ENCODE measurements around the gene TPBG.

TPBG gene

DNA sequence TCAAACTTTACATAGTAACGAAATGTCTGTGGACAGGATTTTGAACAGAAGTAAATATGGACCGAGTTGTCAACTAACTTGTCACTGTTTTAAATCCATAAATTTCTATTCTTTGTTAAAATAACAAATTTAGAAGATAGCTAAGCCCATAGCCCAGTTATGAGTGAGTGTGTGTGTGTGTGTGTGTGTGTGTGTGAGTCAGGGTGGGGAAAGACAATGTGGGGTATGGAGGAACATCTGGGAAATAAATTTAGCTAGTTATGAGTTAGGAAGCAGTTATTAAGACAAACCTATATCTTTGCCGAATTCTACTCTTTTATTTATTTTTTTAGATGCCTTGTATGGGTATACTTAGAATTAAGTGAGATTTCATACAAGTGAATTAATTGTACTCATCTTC is 9.0 kb downstream of the TPBG start:
- DNase-seq (ENCODE audit: insufficient read length, low spot score) (no peak), FAIRE-seq (no peak)
- TF ChIP-seq, protein P1, sequence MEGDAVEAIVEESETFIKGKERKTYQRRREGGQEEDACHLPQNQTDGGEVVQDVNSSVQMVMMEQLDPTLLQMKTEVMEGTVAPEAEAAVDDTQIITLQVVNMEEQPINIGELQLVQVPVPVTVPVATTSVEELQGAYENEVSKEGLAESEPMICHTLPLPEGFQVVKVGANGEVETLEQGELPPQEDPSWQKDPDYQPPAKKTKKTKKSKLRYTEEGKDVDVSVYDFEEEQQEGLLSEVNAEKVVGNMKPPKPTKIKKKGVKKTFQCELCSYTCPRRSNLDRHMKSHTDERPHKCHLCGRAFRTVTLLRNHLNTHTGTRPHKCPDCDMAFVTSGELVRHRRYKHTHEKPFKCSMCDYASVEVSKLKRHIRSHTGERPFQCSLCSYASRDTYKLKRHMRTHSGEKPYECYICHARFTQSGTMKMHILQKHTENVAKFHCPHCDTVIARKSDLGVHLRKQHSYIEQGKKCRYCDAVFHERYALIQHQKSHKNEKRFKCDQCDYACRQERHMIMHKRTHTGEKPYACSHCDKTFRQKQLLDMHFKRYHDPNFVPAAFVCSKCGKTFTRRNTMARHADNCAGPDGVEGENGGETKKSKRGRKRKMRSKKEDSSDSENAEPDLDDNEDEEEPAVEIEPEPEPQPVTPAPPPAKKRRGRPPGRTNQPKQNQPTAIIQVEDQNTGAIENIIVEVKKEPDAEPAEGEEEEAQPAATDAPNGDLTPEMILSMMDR (IDR thresholded peaks at IDR 0.05; ENCODE audit: insufficient read depth, missing control alignments) = no peak

DNA sequence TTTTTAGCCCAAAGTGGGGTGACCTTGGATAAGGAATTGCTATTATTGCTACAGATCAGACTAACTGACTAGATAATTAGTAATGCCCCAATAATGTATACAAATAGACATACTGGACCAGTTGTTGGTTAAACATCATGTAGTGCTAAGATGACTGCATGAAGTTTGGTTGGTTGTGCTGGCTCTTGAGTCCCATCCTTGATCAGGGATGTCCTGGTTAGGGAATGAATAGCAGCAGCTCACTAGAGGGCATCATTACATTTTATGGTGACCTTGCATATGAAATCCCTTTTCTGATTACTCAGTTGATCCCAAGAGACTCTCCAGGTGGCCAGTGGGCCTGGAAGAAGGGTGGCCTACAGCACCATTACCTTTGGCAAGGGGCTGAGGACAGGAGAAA is 10.9 kb downstream of the TPBG start:
- DNase-seq (ENCODE audit: insufficient read length, low spot score) (no peak), FAIRE-seq (no peak)
- TF ChIP-seq, protein P1 (IDR thresholded peaks at IDR 0.05; ENCODE audit: insufficient read depth, missing control alignments) = no peak

DNA sequence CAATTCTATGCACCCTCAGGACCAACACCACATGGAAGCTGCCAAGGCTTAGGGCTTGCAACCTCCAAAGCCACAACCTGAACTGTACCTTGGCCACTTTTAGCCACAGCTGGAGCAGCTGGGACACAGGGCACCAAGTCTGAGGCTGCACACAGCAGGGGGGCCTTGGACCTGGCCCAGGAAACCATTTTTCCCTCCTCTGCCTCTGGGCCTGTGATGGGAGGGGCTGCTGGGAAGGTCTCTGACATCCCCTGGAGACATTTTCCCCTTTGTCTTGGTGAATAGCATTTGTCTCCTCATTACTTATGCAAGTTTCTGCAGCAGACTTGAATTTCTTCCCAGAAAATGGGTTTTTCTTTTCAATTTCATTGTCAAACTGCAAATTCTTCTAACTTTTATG is 13.0 kb downstream of the TPBG start:
- DNase-seq (ENCODE audit: insufficient read length, low spot score) (no peak), FAIRE-seq (no peak)
- TF ChIP-seq, protein P1 (IDR thresholded peaks at IDR 0.05; ENCODE audit: insufficient read depth, missing control alignments) = no peak

DNA sequence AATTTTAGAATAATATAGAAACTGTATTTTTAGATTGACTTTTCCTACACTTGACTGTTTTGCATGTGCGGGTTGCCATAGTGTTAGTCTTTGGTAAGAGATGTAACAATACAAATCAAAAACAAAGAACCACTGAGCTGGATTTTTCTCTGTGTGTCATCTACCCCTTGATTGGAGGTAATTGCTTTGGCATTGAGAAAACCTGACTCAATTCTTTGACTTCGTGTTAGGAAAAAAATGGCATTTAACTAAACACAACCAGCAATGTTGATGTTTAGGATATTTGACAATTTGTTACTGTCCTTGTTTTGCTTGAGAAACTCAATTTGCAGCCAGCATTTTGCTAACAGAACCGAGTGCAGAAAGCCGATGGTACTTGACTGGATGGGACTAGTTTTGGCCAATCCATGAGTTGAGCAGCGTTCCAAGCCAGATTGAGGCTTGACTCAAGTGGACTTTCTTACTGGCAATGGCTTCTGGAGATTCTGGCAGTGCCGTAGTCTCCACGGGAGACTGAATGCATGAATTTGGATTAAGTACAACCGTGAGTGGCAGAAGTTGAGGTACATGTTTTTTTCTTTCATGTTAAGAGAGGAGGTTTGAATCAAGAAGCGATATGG is 17.1 kb downstream of the TPBG start:
- FAIRE-seq = no peak
- TF ChIP-seq, protein P1 (IDR thresholded peaks at IDR 0.05; ENCODE audit: insufficient read depth, missing control alignments) = no peak
- DNase-seq (ENCODE audit: insufficient read length, low spot score) = no peak

DNA sequence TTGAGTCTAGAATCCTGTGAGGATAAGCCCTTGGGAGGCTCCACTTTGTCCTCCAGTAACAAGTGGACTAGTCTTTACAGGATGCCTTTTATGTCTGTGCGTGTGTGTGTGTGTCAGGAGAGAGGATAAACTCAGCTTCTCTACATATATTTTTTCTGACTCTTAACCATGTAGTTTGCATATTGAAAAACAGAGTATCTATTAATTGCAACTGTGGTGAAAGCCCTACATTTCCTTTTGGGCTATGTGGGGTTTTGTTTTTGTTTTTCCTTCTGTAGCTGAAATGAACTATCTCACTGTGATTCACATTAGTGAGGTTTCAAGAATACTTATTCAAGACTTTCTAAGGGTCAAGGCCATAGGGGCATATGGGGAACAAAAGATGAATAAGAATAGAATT is 17.7 kb downstream of the TPBG start:
- no peak for FAIRE-seq
- no peak for DNase-seq (ENCODE audit: insufficient read length, low spot score)
- TF ChIP-seq, protein P1 (IDR thresholded peaks at IDR 0.05; ENCODE audit: insufficient read depth, missing control alignments) = no peak

DNA sequence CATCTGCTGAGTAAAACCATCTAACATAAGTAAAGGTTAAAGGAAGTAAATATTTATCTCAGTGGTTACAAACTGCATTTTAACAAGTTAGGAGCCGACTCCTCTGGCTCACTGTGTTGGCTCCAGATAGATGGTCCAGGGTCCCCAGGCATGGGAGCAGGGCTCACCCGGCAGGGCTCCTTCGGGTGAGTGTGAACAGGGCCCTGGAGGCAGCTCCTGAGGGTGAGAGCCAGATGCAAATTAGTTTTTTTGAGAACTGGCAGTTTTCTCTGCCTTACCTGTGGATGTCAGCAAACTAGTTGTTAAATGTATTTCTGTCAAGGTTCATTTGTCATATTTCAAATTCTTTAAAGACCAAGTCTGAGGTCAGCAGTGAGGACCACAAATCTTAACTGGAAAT is 21.5 kb downstream of the TPBG start:
- DNase-seq (ENCODE audit: insufficient read length, low spot score) = no peak
- no peak for FAIRE-seq
- TF ChIP-seq, protein P1 (IDR thresholded peaks at IDR 0.05; ENCODE audit: insufficient read depth, missing control alignments) = no peak

DNA sequence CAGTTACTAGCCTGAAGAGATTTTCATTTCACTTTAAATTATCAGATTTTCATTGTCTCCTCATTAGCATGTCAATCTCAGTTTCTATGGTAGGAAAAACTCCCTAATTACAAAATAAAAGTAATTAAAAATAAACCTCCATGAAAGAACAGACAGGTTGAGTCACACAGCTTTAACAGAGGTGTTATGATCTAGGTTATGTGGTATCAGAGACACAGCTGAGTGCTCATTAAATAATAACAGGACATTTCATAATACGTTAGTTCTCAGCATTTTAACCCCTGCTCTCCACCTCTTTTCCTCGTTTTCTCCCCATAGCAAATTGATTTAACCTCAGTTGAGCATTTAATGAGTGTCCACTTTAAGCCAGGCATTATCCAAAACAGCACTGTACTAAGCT is 21.9 kb downstream of the TPBG start:
- DNase-seq (ENCODE audit: insufficient read length, low spot score) = no peak
- TF ChIP-seq, protein P1 (IDR thresholded peaks at IDR 0.05; ENCODE audit: insufficient read depth, missing control alignments) = no peak
- no peak for FAIRE-seq

All from D721Med (cell line).